ENCODE data around the gene TSPAN1.

DNA sequence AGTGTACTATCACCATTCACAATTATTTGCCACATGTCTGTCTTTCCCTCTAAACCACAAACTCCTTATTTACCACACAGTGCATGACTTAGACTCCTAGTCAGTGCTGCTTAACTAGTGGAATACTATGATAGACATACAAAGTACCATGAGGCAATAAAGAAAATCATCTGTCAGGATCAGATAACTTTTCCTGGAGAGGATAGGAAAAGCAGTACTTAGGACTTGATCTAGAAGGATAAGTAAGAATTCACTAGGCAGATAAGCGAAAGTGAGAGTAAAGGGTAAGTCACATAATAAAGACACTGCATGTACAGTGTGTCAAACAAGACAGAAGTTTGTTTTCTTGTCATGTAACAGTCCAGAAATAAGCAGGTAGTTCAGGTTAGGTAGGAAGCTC lies 21.2 kb upstream of the TSPAN1 start:
- TF ChIP-seq CTCF (conservative IDR thresholded peaks at IDR 0.05; ENCODE audit: low read length) (no peak), EZH2phosphoT487 (IDR thresholded peaks at IDR 0.05; ENCODE audit: borderline replicate concordance) (no peak)
